ENCODE measurements around the gene SWSAP1.
"Not testable (repeated sequence)": the region's sequence is repeated elsewhere in the genome, so short reads cannot be mapped to it uniquely, and the experiment has no call there.

The SWSAP1 gene

GRCh38 chr19:11338569-11339253, 35.8 kb upstream of the SWSAP1 start:
- no peak overlapping the region for H3K27ac ChIP-seq (ENCODE audit: low read depth, low read length)
- no peaks in the 10 kb centered on the region for H3K27me3 ChIP-seq (ENCODE audit: control insufficient read depth, insufficient read depth, low read length)
- peak overlapping the region; percentile 79 for H3K4me3 ChIP-seq (ENCODE audit: low read depth, low read length)
- H3K36me3 ChIP-seq (ENCODE audit: control insufficient read depth, insufficient read depth, low read length), result peaks cover 27% of the 10 kb centered on the region
- peak overlapping the region; percentile 55 for H3K9ac ChIP-seq (ENCODE audit: low read length)
- peaks cover 4% of the 10 kb centered on the region; the same call in 1 of the 2 replicates for H3K9me3 ChIP-seq (ENCODE audit: control insufficient read depth, insufficient read depth, low read depth, low read length)
- H3K4me1 ChIP-seq (ENCODE audit: control insufficient read depth, insufficient read depth, low read length), result peaks cover 7% of the 10 kb centered on the region; the same call in 1 of the 2 replicates

GRCh38 chr19:11339254-11340098, 35.0 kb upstream of the SWSAP1 start, which contains the start of gene RAB3D:
Gene RAB3D, minus strand, starts transcription at chr19:11339657. Its CDS starts 2,258 bp downstream, at chr19:11337399.
- H3K27ac ChIP-seq (ENCODE audit: low read depth, low read length), result no peak within 1 kb of the TSS
- H3K27me3 ChIP-seq (ENCODE audit: control insufficient read depth, insufficient read depth, low read length), result no peaks in the 10 kb centered on the region
- peak within 1 kb of the TSS; percentile 79 for H3K4me3 ChIP-seq (ENCODE audit: low read depth, low read length)
- peaks cover 25% of the 10 kb centered on the region for H3K36me3 ChIP-seq (ENCODE audit: control insufficient read depth, insufficient read depth, low read length)
- H3K9me3 ChIP-seq (ENCODE audit: control insufficient read depth, insufficient read depth, low read depth, low read length), result peaks cover 4% of the 10 kb centered on the region; the same call in 1 of the 2 replicates
- peak within 1 kb of the TSS; percentile 55 for H3K9ac ChIP-seq (ENCODE audit: low read length)
- H3K4me1 ChIP-seq (ENCODE audit: control insufficient read depth, insufficient read depth, low read length), result peaks cover 7% of the 10 kb centered on the region; the same call in 1 of the 2 replicates

- H3K4me3 ChIP-seq (ENCODE audit: low read depth, low read length); H3K27ac ChIP-seq (ENCODE audit: low read depth, low read length); H3K27me3 ChIP-seq (ENCODE audit: control insufficient read depth, insufficient read depth, low read length); H3K9me3 ChIP-seq (ENCODE audit: control insufficient read depth, insufficient read depth, low read depth, low read length); H3K9ac ChIP-seq (ENCODE audit: low read length); H3K4me1 ChIP-seq (ENCODE audit: control insufficient read depth, insufficient read depth, low read length): not testable (repeated sequence)
- H3K36me3 ChIP-seq (ENCODE audit: control insufficient read depth, insufficient read depth, low read length), result peaks cover 23% of the 10 kb centered on the region
Observed at GRCh38 chr19:11340099-11340467, 34.4 kb upstream of the SWSAP1 start.

GRCh38 chr19:11342429-11342828, 32.0 kb upstream of the SWSAP1 start:
- Histone ChIP-seq H3K9me3 (ENCODE audit: control insufficient read depth, insufficient read depth, low read depth, low read length) (peaks cover 4% of the 10 kb centered on the region; the same call in 1 of the 2 replicates), H3K4me3 (ENCODE audit: low read depth, low read length) (no peak overlapping the region), H3K9ac (ENCODE audit: low read length) (no peak overlapping the region), H3K27ac (ENCODE audit: low read depth, low read length) (no peak overlapping the region), H3K27me3 (ENCODE audit: control insufficient read depth, insufficient read depth, low read length) (no peaks in the 10 kb centered on the region), H3K4me1 (ENCODE audit: control insufficient read depth, insufficient read depth, low read length) (peaks cover 10% of the 10 kb centered on the region), H3K36me3 (ENCODE audit: control insufficient read depth, insufficient read depth, low read length) (peaks cover 12% of the 10 kb centered on the region)

GRCh38 chr19:11345122-11345803, 29.2 kb upstream of the SWSAP1 start:
- Histone ChIP-seq H3K9ac (ENCODE audit: low read length) (peak overlapping the region; percentile 65), H3K27me3 (ENCODE audit: control insufficient read depth, insufficient read depth, low read length) (no peaks in the 10 kb centered on the region), H3K36me3 (ENCODE audit: control insufficient read depth, insufficient read depth, low read length) (peaks cover 12% of the 10 kb centered on the region), H3K4me1 (ENCODE audit: control insufficient read depth, insufficient read depth, low read length) (peaks cover 4% of the 10 kb centered on the region; the same call in 1 of the 2 replicates), H3K4me3 (ENCODE audit: low read depth, low read length) (peak overlapping the region; percentile 96), H3K9me3 (ENCODE audit: control insufficient read depth, insufficient read depth, low read depth, low read length) (peaks cover 11% of the 10 kb centered on the region), H3K27ac (ENCODE audit: low read depth, low read length) (no peak overlapping the region)

- H3K9ac ChIP-seq (ENCODE audit: low read length), result peak within 1 kb of the TSS; percentile 65
- H3K27ac ChIP-seq (ENCODE audit: low read depth, low read length), result no peak within 1 kb of the TSS
- H3K36me3 ChIP-seq (ENCODE audit: control insufficient read depth, insufficient read depth, low read length), result peaks cover 11% of the 10 kb centered on the region
- peak within 1 kb of the TSS; percentile 96 for H3K4me3 ChIP-seq (ENCODE audit: low read depth, low read length)
- peaks cover 4% of the 10 kb centered on the region; the same call in 1 of the 2 replicates for H3K4me1 ChIP-seq (ENCODE audit: control insufficient read depth, insufficient read depth, low read length)
- no peaks in the 10 kb centered on the region for H3K27me3 ChIP-seq (ENCODE audit: control insufficient read depth, insufficient read depth, low read length)
- peaks cover 10% of the 10 kb centered on the region for H3K9me3 ChIP-seq (ENCODE audit: control insufficient read depth, insufficient read depth, low read depth, low read length)
Observed at GRCh38 chr19:11346104-11346940, 28.1 kb upstream of the SWSAP1 start, which contains the start of the genes CCDC159 and TMEM205. Gene CCDC159, plus strand, starts transcription at chr19:11346519. Its CDS starts 88 bp downstream, at chr19:11346607. Gene TMEM205, minus strand, starts transcription at chr19:11346268. Its CDS starts 649 bp downstream, at chr19:11345619.

GRCh38 chr19:11347546-11348039, 26.9 kb upstream of the SWSAP1 start:
- no peak overlapping the region for H3K4me3 ChIP-seq (ENCODE audit: low read depth, low read length)
- H3K36me3 ChIP-seq (ENCODE audit: control insufficient read depth, insufficient read depth, low read length), result 0 out of 2 replicates have a peak, but pooled peaks cover 3% of the 10 kb centered on the region
- H3K4me1 ChIP-seq (ENCODE audit: control insufficient read depth, insufficient read depth, low read length), result peaks cover 4% of the 10 kb centered on the region

GRCh38 chr19:11349171-11349570, 25.3 kb upstream of the SWSAP1 start:
- peaks cover 4% of the 10 kb centered on the region for H3K4me1 ChIP-seq (ENCODE audit: control insufficient read depth, insufficient read depth, low read length)
- no peak overlapping the region for H3K9ac ChIP-seq (ENCODE audit: low read length)
- no peak overlapping the region for H3K27ac ChIP-seq (ENCODE audit: low read depth, low read length)
- no peak overlapping the region for H3K4me3 ChIP-seq (ENCODE audit: low read depth, low read length)
- no peaks in the 10 kb centered on the region for H3K27me3 ChIP-seq (ENCODE audit: control insufficient read depth, insufficient read depth, low read length)
- peaks cover 7% of the 10 kb centered on the region for H3K9me3 ChIP-seq (ENCODE audit: control insufficient read depth, insufficient read depth, low read depth, low read length)
- H3K36me3 ChIP-seq (ENCODE audit: control insufficient read depth, insufficient read depth, low read length), result no peaks in the 10 kb centered on the region

More at GRCh38 chr19:11347546-11348039, 26.9 kb upstream of the SWSAP1 start:
- Histone ChIP-seq H3K9me3 (ENCODE audit: control insufficient read depth, insufficient read depth, low read depth, low read length) (peaks cover 7% of the 10 kb centered on the region), H3K27ac (ENCODE audit: low read depth, low read length) (no peak overlapping the region), H3K27me3 (ENCODE audit: control insufficient read depth, insufficient read depth, low read length) (no peaks in the 10 kb centered on the region), H3K9ac (ENCODE audit: low read length) (no peak overlapping the region)

GRCh38 chr19:11354102-11354501, 20.4 kb upstream of the SWSAP1 start:
- H3K9me3 ChIP-seq (ENCODE audit: control insufficient read depth, insufficient read depth, low read depth, low read length); H3K4me1 ChIP-seq (ENCODE audit: control insufficient read depth, insufficient read depth, low read length); H3K27ac ChIP-seq (ENCODE audit: low read depth, low read length); H3K9ac ChIP-seq (ENCODE audit: low read length); H3K4me3 ChIP-seq (ENCODE audit: low read depth, low read length); H3K36me3 ChIP-seq (ENCODE audit: control insufficient read depth, insufficient read depth, low read length): not testable (repeated sequence)
- H3K27me3 ChIP-seq (ENCODE audit: control insufficient read depth, insufficient read depth, low read length), result peaks cover 32% of the 10 kb centered on the region

All from HUES6 (cell line).